GM18511 (cell line): ENCODE measurements around the gene NDUFC1.
"Not testable (repeated sequence)": the region's sequence is repeated elsewhere in the genome, so short reads cannot be mapped to it uniquely, and the experiment has no call there.

Source experiments
- ATAC-seq: cut with Tn5 transposase; IDR thresholded peaks from one replicate; pipeline ENCODE4 v1.9.1; 2021; ENCODE audit warnings: mild to moderate bottlenecking, moderate library complexity; ENCODE audit not compliant: unreplicated experiment

The NDUFC1 gene

DNA sequence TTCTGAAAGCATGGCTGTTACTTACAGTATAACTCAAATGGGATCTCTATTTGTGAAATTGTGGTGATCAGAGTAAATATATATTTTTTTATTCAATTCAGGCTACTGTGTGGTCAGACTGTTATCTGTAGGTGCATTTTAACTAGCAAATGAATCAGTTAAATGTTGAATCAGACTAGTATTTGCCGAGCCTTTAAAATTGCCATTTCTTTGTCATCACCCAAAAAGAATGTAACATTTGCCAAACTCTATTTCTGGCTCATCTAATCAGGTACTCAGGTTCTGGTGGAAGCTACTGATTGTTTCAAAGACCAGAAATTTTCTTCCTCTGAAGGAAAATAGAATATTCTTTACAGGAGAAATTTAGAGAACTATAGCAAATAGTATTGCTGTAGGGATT lies 2.7 kb downstream of the NDUFC1 start:
- ATAC-seq = no peak

DNA sequence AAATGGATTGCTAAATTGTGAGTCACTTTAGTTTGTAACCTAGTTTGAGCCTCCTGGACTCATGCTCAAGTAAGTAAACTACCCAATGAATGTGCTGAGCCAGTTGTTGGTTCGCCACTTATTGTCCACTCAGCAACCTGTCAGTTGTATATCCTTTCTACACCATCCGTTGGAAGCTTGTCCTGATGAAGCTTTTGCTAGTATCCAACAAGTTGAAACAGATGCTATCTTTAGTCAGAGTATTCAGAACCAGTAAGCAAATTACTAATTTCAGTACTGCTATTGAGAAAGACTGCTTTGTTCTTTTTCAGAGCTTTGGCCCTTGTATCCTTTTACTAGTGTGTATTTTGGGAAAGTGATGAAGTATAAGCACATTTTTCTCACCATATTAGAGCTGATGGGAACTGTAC lies 5.3 kb downstream of the NDUFC1 start:
- no peak for ATAC-seq

DNA sequence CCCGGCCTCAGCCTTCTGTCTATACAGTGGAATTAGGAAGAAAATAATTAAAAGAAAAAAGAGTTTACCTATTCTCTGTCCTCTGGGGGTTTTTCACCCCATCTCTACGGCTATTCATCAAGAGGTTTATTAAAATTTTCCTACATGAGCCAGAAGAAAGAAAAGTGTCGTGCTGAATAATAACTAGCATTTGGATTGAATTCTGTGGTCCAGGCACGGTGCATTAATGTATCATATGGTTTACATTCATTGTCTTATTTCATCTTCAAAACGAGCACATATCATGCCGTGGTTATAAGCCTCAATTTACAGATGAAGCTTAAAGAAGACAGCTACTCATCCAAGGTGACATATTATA lies 6.4 kb downstream of the NDUFC1 start:
- ATAC-seq = no peak

DNA sequence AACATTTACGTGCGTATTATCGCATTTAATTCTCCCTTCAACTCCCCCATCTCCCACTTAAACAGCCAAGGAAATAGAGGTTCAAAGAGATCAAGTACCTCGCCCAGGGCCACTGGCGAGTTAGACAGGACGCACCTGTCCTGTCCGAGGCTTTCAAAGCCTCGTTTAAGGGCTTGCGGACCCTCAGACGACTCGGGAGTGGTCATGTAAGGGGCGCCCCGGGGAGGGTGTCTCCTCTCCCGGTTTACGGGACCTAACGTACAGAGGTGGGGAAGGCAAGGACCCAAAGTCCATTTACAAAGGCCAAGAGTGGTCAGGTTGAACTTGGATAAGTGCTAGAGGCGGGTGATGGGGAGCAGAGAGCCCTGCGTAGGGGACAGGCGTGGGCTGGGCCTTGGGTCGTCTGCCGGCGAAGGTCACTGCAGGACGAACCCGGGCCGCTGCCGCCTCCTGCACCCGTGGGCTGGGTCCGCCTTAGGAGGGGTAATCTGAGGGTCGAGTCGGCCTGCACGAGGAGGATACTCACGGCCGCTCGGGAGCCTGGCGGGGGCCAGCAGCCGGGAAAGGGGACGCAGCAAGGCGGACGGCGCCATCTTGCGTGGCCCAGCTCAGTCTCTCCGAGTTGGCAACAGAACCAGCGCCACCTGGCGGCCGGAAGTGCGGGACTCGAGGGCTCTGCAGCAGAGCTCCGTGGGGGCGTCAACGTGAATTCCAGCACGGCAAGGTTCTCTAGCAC lies 6.9 kb downstream of the NDUFC1 start:
- ATAC-seq = peak; percentile 93

DNA sequence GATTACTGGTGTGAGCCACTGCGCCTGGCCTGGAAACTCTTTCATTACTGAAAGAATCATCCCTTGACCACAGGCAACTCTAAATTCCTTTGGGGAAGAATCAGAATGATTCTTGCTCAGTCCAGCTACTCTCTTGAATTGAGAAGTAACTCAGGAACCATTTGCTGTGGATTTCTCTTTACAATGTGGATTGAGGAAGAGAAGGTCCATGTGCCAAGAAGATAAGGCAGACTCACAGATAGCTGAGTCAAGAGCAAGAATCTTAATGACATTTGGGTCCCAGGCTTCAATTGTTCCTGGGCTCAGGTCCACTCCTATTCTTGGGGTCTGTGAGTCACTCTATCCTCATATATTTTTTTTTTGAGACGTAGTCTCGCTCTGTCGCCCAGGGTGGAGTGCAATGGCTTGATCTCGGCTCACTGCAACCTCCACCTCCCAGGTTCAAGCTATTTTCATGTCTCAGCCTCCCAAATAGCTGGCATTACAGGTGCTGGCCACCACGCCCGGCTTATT lies 16.0 kb downstream of the NDUFC1 start:
- ATAC-seq = no peak

DNA sequence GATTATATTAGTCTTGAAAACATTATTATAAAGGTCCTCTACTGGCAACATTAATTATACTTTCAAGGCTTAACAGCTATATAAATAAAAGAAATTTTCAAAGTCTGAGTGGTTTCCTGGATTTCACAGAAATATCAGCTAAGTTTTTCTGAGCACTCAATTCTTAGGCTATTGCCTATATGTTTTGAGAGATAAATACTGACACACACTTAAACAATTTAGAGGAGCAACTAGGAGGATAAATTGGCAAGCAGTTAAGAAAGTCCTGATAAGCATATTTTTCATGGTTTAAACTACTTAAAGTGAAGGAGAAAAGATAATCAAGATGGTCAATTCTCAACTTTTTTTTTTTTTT lies 19.6 kb downstream of the NDUFC1 start:
- ATAC-seq = no peak

DNA sequence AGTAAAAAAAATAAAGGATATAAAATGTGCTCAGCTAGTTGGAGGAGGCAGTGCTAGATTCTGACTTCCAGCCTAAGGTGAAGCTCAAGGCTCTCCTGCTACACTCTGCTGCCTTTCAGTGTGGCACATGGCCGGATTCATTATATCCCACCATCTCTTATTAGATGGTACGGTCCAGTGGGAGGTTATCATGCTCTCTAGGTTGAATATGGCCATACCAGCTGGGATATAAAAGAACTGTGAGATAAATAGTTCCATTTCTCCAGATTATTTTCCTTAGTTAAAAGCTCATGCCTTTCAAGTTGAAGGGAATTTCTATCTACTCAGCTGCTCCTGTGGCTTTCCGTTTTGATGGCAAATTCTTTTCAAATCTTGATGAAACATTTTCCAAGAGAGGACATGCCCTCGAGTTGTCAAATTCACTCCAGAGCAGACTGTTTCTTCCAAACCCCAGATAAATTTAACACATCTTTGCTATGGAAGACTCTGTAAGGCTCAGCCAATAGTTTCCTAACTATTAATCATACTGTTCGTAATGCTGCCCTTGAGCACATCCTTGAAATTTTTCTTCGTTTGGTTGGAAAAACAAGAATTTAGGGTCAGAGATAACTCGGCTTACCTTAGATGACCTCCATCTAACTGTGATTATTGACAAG lies 20.1 kb downstream of the NDUFC1 start:
- ATAC-seq = no peak

DNA sequence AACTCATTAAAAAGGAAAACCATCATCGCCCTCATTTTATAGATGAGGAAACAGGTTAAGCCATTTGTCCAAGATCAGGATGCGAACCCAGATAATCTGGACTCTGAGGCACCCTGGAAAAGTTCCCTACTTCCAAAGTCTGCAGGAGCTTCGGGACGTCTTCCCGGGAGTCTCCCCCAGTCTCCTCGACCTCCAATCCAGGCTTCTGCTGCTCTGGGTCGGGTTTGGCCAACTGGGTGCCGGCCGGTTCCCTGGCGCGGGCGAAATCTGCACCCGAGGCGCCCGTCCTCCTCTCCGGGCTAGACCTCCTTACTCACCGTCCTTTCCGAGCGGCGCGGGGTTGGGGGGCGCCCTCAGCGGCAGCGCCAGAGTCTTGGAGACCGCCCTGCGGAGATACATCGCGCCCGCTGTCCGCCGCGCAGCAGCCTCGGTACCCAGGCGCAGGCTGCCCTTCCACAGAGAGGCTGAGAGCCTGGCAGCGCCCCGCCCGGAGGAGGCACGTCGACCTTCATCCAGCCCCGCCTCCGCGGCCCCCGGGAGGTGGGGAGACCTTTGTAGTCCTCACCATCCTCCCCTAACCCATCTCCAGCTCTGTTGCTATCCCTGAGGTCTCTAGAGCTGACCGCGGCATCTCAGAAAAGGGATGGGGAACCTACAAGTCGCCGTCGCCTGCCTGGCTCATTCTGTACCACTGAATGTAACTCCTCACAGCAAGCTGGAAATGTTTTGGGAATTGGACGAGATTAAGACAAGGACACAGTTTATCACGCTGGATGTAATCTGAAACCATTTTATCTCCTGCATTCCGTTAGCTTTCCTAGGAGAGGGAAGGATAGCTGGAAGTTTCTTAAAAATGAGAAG lies 22.3 kb downstream of the NDUFC1 start, which contains the start of gene MGARP:
MGARP (minus strand) TSS at position 466 of the 861 bp plus-strand sequence; CDS start at position 399, 67 bp downstream.
- no peak for ATAC-seq

DNA sequence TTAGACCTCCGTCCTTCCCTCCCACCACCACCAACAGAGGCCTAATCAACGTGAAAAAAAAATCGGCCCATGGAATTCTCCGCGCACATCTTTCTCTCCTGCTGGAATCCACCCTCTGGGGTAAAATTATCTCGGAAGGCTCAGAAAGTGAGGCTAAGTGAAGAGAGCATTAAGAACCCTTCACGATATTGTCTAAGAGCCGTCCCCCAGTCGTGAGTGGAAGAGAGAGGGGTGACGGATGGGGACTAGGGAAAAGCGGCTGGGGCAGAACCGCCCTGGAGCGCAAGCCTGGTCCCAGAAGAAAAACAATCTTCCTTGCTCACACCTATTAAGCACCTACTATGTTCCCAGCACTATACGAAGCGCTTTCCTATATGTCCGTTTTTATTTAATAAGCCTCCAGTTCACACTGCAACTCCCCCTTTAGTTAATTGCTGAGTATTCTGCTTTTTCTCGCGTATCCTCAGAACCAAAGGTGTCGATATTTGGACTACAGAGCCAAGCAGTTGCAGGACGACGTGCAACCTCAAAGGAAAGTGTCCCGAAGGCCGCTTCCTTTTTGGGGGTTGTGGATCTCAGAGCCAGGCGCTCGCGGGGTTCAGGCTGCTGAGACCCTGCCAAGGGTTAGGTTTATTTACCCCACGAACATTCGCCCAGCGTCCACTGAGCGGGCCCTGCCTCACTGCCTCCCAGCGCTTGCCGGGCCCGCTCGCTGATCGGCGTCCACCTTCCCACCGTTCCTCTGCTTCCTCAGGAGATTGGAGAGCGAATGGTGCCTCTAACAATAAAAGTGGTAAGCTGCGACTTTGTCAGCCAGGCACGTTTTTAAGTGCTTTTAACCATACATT lies 23.1 kb downstream of the NDUFC1 start:
- ATAC-seq = no peak

DNA sequence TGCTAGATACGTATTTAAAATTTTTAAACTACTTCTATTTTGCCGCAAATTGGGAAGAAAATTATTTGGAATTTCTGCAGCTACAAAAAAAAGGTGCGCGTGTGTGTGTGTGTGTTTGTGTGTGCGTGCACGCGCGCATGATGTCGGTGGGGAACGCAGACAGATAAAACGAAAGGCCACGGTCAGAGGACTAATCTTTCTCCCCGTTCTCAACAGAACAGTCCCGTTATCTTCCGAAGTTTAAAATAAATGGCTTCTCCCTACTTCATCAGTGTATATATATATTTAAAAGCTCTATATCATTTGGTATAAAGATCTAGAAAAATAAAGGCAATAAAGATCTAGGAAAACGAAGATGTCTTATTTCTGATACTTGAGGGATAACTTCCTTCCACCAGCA lies 23.8 kb downstream of the NDUFC1 start:
- no peak for ATAC-seq

DNA sequence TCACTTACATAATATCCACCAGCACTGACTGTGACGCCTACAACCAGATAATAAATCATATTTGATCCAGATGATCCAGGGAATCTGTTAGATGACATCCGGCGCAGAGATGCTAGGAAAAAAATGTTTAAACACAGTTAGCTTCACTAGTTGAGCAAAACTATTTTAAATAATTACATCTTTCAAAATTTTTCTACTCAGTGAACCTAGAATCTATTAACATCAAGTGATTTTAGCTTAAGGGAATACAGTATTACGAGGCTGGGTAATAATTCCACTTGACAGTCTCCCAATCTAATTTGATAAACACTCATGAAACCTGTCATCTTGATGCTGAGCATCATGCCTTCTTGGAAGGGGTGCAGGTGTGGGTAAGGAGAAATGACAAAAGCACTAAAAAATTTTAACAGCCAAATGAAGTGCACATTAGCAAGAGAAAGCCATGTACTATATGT lies 27.0 kb downstream of the NDUFC1 start:
- no peak for ATAC-seq

DNA sequence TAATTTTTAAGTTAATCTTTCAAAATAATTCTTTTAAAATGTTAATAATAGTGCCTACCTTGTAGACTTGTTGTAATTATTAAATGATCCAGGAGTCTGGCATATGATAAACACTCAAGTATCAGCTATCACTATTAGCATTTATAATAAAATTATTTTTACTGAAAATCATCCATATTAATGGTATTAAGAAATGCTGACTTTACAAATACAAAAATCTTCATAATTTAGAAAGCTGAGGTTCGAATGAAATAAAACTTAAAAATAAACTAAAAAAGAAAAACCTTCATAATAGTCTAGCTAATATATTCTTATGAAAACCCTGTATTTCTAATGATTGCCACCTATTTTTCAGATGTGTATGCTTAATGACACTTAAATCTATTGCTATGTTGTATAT lies 27.5 kb downstream of the NDUFC1 start:
- no peak for ATAC-seq

DNA sequence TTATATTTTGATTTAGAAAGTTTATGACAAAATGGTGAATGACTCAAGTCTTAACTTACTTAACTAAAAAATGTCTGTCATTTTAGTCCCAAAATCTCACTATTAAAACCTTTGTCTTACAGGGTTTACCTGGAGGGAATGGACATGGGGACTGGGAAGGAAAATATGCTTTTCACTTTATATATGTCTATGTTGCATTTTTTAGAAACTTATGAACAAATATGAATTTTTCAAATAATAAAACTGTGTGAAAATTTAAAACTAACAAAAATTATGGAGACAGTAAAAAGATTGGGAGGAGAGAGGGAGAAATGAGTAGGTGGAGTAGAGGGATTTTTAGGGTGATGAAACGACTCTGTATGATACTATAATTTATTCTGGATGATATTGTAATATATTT lies 28.4 kb downstream of the NDUFC1 start:
- ATAC-seq = no peak

DNA sequence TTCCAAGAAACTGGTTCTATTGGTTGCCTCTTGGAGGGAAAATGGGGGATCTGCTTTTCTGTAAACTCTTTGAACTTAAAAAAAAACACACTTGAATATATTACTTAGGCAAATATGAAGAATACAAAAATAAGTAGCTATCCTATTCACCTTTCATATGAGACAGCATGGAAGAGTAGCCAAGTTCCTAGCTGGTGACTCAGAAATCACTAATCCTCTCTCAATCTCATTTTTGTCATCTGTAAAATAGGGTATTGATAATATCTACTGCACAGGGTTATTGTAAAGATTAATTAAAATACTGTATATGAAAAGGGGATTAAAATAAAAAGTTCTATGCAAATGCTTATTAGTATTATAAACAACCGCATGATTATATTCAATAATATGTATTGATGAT lies 35.0 kb downstream of the NDUFC1 start:
- no peak for ATAC-seq

DNA sequence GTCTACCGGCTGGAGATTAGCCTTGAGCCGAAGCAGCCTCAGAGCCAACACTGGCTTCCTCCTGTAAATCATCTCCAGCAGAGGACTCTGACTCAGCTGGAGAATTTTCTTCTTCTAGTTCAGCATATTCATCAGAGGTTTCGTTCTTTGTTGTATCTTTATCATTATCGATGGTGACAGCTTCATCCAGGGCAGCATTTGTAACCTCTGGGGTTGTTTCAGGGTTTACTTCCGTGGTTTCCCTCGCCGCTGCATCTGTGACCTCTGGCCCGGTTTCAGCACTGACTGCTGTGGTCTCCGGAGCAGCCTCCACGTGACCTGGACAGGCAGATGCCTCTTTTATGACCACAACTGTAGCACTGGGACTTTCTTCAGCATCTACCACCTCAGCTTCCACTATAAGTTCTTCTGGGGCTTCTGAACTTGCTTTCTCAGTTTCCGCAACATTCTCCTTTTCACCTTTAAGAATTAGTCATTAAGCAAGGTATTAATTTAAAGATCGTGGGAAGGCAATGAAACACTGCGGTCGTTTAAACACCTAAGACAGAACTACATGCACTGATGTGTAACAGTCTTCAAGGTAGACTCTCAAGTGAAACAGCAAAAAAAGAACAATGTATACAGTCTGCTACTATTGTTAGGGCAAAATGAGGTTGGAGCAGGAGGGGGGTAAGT lies 35.6 kb downstream of the NDUFC1 start:
- peak; percentile 97 for ATAC-seq

DNA sequence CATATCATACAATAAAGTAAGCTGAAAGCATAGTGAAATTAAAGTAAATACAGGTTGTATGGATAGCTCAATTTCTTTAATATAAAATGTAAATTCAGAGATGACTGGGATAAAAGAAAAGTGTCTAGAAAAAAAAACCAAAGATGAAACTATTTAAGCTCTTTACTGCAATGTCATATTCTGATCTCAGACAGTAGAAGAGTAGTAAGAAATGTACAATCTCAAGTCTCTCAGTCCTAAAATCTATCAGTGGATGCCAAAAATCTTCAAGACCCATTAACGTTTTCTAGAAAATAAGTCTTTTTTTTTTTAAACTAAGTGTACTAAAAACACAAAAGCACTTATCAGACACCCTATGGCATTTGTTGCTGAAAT lies 36.1 kb downstream of the NDUFC1 start:
- no peak for ATAC-seq

DNA sequence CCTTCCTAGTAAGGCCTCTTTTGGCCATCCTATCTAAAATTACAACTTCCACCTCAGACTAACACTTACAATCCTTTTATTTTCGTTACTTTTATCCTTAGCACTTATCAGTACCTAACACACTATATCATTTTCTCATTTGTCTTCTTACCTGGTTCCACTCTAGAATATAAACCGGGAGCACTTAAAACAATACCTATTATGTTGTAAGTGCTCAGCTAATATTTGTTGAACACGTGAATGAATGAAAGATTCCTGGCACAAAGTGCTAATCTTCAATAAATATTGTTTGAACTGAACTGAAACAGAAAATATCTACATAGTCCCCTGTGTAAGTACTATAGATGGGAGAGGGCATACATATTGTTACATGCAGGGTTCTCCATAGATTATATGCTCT lies 36.6 kb downstream of the NDUFC1 start:
- no peak for ATAC-seq

DNA sequence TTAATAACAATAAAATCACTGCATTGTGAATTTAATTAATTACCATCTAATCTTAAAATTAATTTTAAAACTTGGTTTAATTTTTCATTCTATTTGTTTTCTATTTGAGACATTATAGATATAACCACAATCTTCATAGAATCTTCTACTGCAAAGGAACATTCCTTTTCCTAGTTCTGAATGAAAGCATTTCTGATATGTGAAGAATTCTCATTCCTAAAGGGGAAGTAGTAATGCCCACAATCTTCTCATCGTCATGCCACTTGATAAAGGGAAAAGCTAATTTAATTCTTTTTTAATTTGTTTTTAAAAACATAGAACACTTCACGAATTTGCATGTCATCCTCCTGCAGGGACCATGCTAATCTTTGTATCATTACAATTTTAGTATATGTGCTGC lies 45.9 kb downstream of the NDUFC1 start:
- no peak for ATAC-seq

DNA sequence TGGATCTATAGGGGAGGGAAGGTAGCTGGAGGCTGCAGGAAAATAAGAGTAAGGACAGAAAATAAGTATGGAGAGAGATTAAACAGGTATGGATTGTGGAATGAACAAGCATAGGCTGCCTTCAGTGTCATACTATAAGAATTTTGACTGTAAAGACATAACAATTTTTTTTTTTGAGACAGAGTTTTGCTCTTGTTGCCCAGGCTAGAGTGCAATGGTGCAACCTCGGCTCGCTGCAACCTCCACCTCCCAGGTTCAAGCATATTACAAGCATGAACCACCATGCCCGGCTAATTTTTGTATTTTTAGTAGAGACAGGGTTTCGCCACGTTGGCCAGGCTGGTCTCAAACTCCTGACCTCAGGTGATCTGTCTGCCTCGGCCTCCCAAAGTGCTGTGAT lies 46.7 kb downstream of the NDUFC1 start:
- ATAC-seq = not testable (repeated sequence)

DNA sequence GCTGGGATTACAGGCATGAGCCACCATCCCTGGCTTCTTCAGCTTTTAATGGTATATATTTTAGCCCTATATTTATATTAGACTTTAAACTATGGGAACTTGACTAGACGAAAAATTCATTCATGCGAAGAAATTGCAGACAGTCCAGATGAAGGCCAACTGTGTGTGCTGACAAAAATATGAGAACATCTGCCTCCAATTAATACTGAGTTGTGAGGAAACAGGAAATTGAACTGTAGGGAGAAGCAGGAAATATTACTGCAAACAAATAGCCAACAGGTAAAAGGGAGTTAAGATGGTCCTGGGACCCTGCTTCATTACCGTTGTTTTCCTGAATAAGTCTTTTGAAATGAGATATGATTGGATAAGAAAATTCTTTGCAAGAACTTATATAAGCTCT lies 48.6 kb downstream of the NDUFC1 start:
- ATAC-seq = no peak
